Memory B cell (primary cell): Measurements from ENCODE around the gene CRAT.

Experiments
- ATAC-seq: fragments of 150-1000 bp; cut with Tn5 transposase; 2 replicates; pipeline ENCODE4 v1.10.0; 2021; ENCODE audit warnings: low read depth, mild to moderate bottlenecking, moderate library complexity
- DNase-seq, 2 donors: peaks; one replicate each; pipeline ENCODE4 v3.0.0; 2022; ENCODE audit warnings: low spot score in 2 of 2
- H3K27ac Mint-ChIP-seq: one replicate; pipeline ENCODE4 v1.8.0; 2022; ENCODE audit warnings: mild to moderate bottlenecking, moderate library complexity, mixed read lengths
- H3K27me3 Mint-ChIP-seq: one replicate; pipeline ENCODE4 v1.8.0; 2022; ENCODE audit warnings: mixed read lengths
- H3K36me3 Mint-ChIP-seq: one replicate; pipeline ENCODE4 v1.8.0; 2022; ENCODE audit warnings: mild to moderate bottlenecking, mixed read lengths
- H3K4me1 Mint-ChIP-seq: one replicate; pipeline ENCODE4 v1.8.0; 2022; ENCODE audit warnings: mixed read lengths
- H3K4me3 Mint-ChIP-seq: one replicate; pipeline ENCODE4 v1.8.0; 2022; ENCODE audit warnings: mild to moderate bottlenecking, moderate library complexity, mixed read lengths
- H3K9me3 Mint-ChIP-seq: one replicate; pipeline ENCODE4 v1.8.0; 2022; ENCODE audit warnings: mixed read lengths

The CRAT gene

GRCh38 chr9:129063061-129063460, 47.5 kb downstream of the CRAT start:
- Mint-ChIP-seq H3K4me1 (no peaks in the 10 kb centered on the region), H3K9me3 (no peaks in the 10 kb centered on the region), H3K36me3 (peaks cover 12% of the 10 kb centered on the region), H3K27ac (no peak overlapping the region), H3K4me3 (no peak overlapping the region), H3K27me3 (no peaks in the 10 kb centered on the region)
- ATAC-seq = no peak
- no peak for DNase-seq

- H3K4me1 Mint-ChIP-seq = no peaks in the 10 kb centered on the region
- H3K9me3 Mint-ChIP-seq = no peaks in the 10 kb centered on the region
- DNase-seq (no peak), ATAC-seq (no peak)
- peaks cover 12% of the 10 kb centered on the region for H3K36me3 Mint-ChIP-seq
- no peak overlapping the region for H3K4me3 Mint-ChIP-seq
- H3K27me3 Mint-ChIP-seq = no peaks in the 10 kb centered on the region
- no peak overlapping the region for H3K27ac Mint-ChIP-seq
Measured at GRCh38 chr9:129060991-129061390, 49.6 kb downstream of the CRAT start.

- no peaks in the 10 kb centered on the region for H3K4me1 Mint-ChIP-seq
- peaks cover 8% of the 10 kb centered on the region for H3K36me3 Mint-ChIP-seq
- H3K27me3 Mint-ChIP-seq = no peaks in the 10 kb centered on the region
- DNase-seq (no peak), ATAC-seq (no peak)
- no peak overlapping the region for H3K4me3 Mint-ChIP-seq
- no peaks in the 10 kb centered on the region for H3K9me3 Mint-ChIP-seq
- H3K27ac Mint-ChIP-seq = no peak overlapping the region
Measured at GRCh38 chr9:129059796-129060785, 50.5 kb downstream of the CRAT start.

- ATAC-seq = no peak
- Mint-ChIP-seq H3K27ac (no peak overlapping the region), H3K36me3 (peaks cover 14% of the 10 kb centered on the region), H3K4me3 (no peak overlapping the region), H3K9me3 (no peaks in the 10 kb centered on the region), H3K27me3 (no peaks in the 10 kb centered on the region), H3K4me1 (no peaks in the 10 kb centered on the region)
- no peak for DNase-seq
Measured at GRCh38 chr9:129058965-129059795, 51.4 kb downstream of the CRAT start.

DNA sequence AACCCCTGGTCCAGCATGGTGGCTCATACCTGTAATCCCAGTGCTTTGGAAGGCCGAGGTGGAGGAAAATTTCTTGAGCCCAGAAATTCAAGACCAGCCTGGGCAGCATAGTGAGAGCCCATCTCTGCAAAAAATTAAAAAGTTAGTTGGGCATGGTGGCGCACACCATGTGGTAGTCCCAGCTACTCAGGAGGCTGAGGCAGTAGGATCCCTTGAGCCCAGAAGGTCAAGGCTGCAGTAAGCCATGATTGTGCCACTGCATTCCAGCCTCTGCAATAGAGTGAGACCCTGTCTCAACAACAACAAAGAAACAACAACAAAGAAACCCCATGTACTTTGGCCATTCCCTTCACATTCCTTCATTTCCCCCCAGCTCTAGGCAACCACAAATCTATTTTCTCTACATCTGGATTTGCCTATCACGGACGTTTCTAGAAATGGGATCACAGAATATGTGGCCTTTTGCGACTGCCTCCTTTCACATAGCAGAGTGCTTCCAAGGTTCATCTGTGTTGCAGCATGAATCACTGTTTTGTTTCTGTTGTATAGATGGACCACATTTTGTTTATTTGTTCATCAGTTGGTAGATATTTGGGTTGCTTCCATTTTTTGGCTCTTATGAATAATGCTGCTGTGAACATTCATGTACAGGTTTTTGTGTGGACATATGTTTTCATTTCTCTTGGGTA, 56.3 kb downstream of the CRAT start:
- Mint-ChIP-seq H3K27ac (no peak overlapping the region), H3K9me3 (no peaks in the 10 kb centered on the region), H3K36me3 (peaks cover 10% of the 10 kb centered on the region), H3K4me3 (no peak overlapping the region), H3K27me3 (no peaks in the 10 kb centered on the region), H3K4me1 (no peaks in the 10 kb centered on the region)
- no peak for ATAC-seq
- DNase-seq = no peak

DNA sequence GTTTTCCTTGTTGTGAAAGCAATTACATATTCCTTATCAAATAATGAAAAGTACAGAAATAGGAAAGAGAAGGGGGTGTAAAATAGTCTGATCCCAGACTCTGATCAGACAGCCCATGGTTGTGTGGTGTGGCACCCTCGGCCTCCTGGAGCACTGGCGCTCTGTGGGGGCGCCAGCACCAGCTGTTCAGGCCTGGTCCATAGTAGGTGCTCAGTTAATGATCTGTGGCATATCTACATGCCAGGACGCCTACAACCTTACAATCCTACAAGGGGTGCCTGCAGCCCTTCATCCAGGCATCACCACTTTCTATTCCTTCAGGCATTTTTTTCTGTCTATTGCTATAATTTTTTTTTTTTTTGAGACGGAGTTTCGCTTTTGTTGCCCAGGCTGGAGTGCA, 57.6 kb downstream of the CRAT start:
- ATAC-seq = no peak
- H3K27ac Mint-ChIP-seq = no peak overlapping the region
- no peak overlapping the region for H3K4me3 Mint-ChIP-seq
- no peaks in the 10 kb centered on the region for H3K9me3 Mint-ChIP-seq
- H3K36me3 Mint-ChIP-seq = peaks cover 6% of the 10 kb centered on the region
- no peak for DNase-seq
- no peaks in the 10 kb centered on the region for H3K27me3 Mint-ChIP-seq
- H3K4me1 Mint-ChIP-seq = no peaks in the 10 kb centered on the region

DNA sequence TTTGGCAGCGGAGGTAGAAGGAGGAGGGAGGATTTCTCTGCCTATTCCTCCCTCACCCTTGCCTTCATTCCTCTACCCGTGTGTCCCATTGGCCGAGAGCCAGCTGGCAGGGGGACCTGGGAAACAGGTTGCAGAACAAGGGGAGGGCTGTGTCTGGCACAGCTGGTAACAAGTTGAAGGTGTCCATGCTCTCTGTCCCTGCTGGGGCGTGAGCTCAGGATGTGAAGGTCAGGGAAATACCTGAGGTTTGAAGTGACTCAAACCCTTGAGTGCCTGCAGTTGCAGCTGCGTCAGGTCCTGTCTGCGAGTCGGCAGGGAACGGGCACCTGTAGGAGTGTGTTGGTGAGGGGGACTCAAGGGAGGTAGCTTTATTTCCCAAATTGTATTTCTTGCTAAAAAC, 58.0 kb downstream of the CRAT start:
- H3K4me1 Mint-ChIP-seq = no peaks in the 10 kb centered on the region
- no peaks in the 10 kb centered on the region for H3K27me3 Mint-ChIP-seq
- H3K27ac Mint-ChIP-seq = no peak overlapping the region
- H3K4me3 Mint-ChIP-seq = no peak overlapping the region
- ATAC-seq (no peak), DNase-seq (no peak)
- H3K36me3 Mint-ChIP-seq = peaks cover 6% of the 10 kb centered on the region
- no peaks in the 10 kb centered on the region for H3K9me3 Mint-ChIP-seq
